Measurements from ENCODE around the gene BLTP3B. TPM values are rescaled to one million over a fixed set of nuclear protein-coding genes. Genes with fewer than 3 reads are reported as not detected.

Gene BLTP3B
- total and polyA plus RNA-seq, 2 of the 13 experiments (the other 11 are each of a cell fraction or from before 2014, with no cell fraction given) = 15.6 to 24.4 TPM

GRCh38 chr12:100141998-100142850 is 450 bp downstream of the BLTP3B start (continued):
- TF ChIP-seq, protein P1, sequence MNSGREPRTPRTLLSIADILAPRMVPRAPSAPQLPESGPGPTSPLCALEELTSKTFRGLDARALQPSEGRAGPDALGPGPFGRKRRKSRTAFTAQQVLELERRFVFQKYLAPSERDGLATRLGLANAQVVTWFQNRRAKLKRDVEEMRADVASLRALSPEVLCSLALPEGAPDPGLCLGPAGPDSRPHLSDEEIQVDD (CRISPR knock-in tag; IDR thresholded peaks at IDR 0.05; ENCODE audit: borderline replicate concordance) = no peak
- 0 out of 2 replicates have a peak, but pooled peaks have one; percentile 28 for TF ChIP-seq NFKB2 (CRISPR knock-in tag; IDR thresholded peaks at IDR 0.05; ENCODE audit: borderline replicate concordance)
- no peak; the same call in 1 of the 2 replicates for TF ChIP-seq ZNF761 (CRISPR knock-in tag; conservative IDR thresholded peaks at IDR 0.05)
- peak; percentile 93 for TF ChIP-seq PHF8 (CRISPR knock-in tag; IDR thresholded peaks at IDR 0.05)
- TF ChIP-seq MXI1 (IDR thresholded peaks at IDR 0.05; ENCODE audit: borderline replicate concordance, low read depth, low read length) = 0 out of 3 replicates have a peak, but pooled peaks have one; percentile 16
- TF ChIP-seq ZNF7 (CRISPR knock-in tag; IDR thresholded peaks at IDR 0.05) = no peak
- TF ChIP-seq MAFK (conservative IDR thresholded peaks at IDR 0.05 in 1 of 2, IDR thresholded peaks at IDR 0.05 in 1 of 2; ENCODE audit: low read length in 2 of 2) = no peak
- TF ChIP-seq, protein P2, sequence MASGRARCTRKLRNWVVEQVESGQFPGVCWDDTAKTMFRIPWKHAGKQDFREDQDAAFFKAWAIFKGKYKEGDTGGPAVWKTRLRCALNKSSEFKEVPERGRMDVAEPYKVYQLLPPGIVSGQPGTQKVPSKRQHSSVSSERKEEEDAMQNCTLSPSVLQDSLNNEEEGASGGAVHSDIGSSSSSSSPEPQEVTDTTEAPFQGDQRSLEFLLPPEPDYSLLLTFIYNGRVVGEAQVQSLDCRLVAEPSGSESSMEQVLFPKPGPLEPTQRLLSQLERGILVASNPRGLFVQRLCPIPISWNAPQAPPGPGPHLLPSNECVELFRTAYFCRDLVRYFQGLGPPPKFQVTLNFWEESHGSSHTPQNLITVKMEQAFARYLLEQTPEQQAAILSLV (CRISPR knock-in tag; IDR thresholded peaks at IDR 0.05; ENCODE audit: borderline replicate concordance) = no peak; the same call in 1 of the 2 replicates
- no peak; the same call in 1 of the 2 replicates for TF ChIP-seq PPARG (CRISPR knock-in tag; conservative IDR thresholded peaks at IDR 0.05)
- peak; percentile 62 for TF ChIP-seq XRCC5 (optimal IDR thresholded peaks at IDR 0.05; ENCODE audit: low read length)
- TF ChIP-seq U2AF2 (IDR thresholded peaks at IDR 0.05; ENCODE audit: low read depth, low read length) = no peak
- TF ChIP-seq ZMAT3 (CRISPR knock-in tag; conservative IDR thresholded peaks at IDR 0.05) = peak; percentile 56; the same call in 1 of the 2 replicates
- TF ChIP-seq MIXL1 (CRISPR knock-in tag; IDR thresholded peaks at IDR 0.05) = 0 out of 2 replicates have a peak, but pooled peaks have one; percentile 22
- peak; percentile 49; the same call in 1 of the 2 replicates for TF ChIP-seq ARNT2 (CRISPR knock-in tag; IDR thresholded peaks at IDR 0.05; ENCODE audit: low read depth)
- TF ChIP-seq NFRKB (IDR thresholded peaks at IDR 0.05) = no peak
- peak; percentile 76; the same call in 1 of the 2 replicates for TF ChIP-seq ZNF550 (CRISPR knock-in tag; IDR thresholded peaks at IDR 0.05; ENCODE audit: borderline replicate concordance)
- TF ChIP-seq NPAS2 (CRISPR knock-in tag; IDR thresholded peaks at IDR 0.05; ENCODE audit: borderline replicate concordance) = no peak
- peak; percentile 64 for TF ChIP-seq KMT2B (CRISPR knock-in tag; IDR thresholded peaks at IDR 0.05)
- no peak for TF ChIP-seq ZNF253 (CRISPR knock-in tag; IDR thresholded peaks at IDR 0.05; ENCODE audit: borderline replicate concordance)
- no peak for TF ChIP-seq STAG1 (CRISPR knock-in tag; IDR thresholded peaks at IDR 0.05)
- TF ChIP-seq ZNF282 (IDR thresholded peaks at IDR 0.05; ENCODE audit: partially characterized antibody) = no peak
- no peak for TF ChIP-seq IKZF5 (CRISPR knock-in tag; IDR thresholded peaks at IDR 0.05)
- TF ChIP-seq NCOR1 (IDR thresholded peaks at IDR 0.05; ENCODE audit: borderline replicate concordance, low read length) = peak; percentile 75
- TF ChIP-seq, protein P3, sequence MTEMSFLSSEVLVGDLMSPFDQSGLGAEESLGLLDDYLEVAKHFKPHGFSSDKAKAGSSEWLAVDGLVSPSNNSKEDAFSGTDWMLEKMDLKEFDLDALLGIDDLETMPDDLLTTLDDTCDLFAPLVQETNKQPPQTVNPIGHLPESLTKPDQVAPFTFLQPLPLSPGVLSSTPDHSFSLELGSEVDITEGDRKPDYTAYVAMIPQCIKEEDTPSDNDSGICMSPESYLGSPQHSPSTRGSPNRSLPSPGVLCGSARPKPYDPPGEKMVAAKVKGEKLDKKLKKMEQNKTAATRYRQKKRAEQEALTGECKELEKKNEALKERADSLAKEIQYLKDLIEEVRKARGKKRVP (CRISPR knock-in tag; IDR thresholded peaks at IDR 0.05) = 0 out of 4 replicates have a peak, but pooled peaks of 1 of the 2 experiments have one; percentile 18
- TF ChIP-seq, protein P4, sequence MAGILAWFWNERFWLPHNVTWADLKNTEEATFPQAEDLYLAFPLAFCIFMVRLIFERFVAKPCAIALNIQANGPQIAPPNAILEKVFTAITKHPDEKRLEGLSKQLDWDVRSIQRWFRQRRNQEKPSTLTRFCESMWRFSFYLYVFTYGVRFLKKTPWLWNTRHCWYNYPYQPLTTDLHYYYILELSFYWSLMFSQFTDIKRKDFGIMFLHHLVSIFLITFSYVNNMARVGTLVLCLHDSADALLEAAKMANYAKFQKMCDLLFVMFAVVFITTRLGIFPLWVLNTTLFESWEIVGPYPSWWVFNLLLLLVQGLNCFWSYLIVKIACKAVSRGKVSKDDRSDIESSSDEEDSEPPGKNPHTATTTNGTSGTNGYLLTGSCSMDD (CRISPR knock-in tag; IDR thresholded peaks at IDR 0.05) = no peak

Measured in HepG2 (cell line).